Astrocyte (in vitro differentiated cells and primary cell): ENCODE results near the gene KRT17.

Source experiments
- EZH2 ChIP-seq: IDR thresholded peaks from 2 replicates; pipeline ENCODE4 v1.6.1; 2012; ENCODE audit warnings: mild to moderate bottlenecking, low read length, inconsistent platforms; ENCODE audit not compliant: insufficient read depth
- TF ChIP-seq, protein P1 (sequence below): IDR thresholded peaks from 2 replicates; pipeline ENCODE4 v1.5.1; 2011; ENCODE audit warnings: low read depth, mild to moderate bottlenecking, inconsistent platforms, low read length, moderate library complexity; ENCODE audit not compliant: insufficient read depth

GRCh38 chr17:41571561-41572434, 52.6 kb downstream of the KRT17 start, which contains the start of gene KRT9:
- TF ChIP-seq, protein P1, sequence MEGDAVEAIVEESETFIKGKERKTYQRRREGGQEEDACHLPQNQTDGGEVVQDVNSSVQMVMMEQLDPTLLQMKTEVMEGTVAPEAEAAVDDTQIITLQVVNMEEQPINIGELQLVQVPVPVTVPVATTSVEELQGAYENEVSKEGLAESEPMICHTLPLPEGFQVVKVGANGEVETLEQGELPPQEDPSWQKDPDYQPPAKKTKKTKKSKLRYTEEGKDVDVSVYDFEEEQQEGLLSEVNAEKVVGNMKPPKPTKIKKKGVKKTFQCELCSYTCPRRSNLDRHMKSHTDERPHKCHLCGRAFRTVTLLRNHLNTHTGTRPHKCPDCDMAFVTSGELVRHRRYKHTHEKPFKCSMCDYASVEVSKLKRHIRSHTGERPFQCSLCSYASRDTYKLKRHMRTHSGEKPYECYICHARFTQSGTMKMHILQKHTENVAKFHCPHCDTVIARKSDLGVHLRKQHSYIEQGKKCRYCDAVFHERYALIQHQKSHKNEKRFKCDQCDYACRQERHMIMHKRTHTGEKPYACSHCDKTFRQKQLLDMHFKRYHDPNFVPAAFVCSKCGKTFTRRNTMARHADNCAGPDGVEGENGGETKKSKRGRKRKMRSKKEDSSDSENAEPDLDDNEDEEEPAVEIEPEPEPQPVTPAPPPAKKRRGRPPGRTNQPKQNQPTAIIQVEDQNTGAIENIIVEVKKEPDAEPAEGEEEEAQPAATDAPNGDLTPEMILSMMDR = no peak
- TF ChIP-seq EZH2 = no peak
